ENCODE measurements around the gene ATP1A3. TPM values are rescaled to one million over a fixed set of nuclear protein-coding genes. Genes with fewer than 3 reads are reported as not detected.

ATP1A3 gene
- total RNA-seq, 1 experiment from 2014 or later, result 8.5 TPM

DNA sequence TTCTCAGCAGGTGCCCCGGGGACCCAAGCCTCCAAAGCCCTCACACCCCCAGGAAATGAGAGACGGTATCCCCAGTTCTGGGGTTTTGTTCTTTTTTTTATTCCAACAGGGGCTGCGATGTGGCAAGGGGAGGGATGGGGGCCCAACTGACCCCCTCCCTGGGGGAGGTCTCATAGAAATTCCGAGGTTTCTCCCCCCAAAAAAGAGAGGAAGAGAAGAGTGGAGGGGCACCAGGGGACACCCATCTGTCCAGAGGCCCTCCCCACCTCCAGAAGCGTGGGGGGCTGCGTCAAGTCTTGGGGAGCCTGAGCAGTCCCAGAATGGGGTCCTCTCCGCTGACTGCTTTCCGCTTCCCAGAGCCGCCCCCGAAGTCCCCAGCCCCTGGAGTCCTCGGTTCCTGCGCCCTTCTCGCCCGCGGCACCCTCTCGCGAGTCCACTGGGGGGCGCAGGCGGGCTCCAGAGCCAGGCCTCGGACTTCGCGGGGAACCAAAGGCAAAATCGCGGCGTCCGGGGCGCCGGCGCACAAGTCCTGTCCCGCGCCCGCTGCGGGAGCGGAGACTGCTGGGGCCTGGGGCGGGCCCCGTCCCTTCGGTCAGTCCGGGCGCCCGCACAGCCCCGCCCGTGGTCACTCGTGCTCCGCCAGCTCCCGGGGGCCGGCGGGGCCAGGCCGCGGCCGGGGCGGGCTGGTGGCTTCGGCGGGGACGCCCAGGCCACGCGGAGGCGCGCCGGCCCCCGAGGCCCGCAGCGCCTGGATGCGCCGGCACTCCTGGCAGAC lies 4.4 kb upstream of the ATP1A3 start:
- Histone ChIP-seq H3K27me3 (replicated peaks; ENCODE audit: insufficient read depth, low read depth, low read length, poor library complexity) (peaks cover 27% of the 10 kb centered on the region), H3K4me1 (ENCODE audit: insufficient read depth, low read length, poor library complexity, severe bottlenecking) (peaks cover 12% of the 10 kb centered on the region), H3K4me3 (ENCODE audit: low read depth, low read length, poor library complexity, severe bottlenecking) (peak overlapping the region; percentile 21), H3K27ac (ENCODE audit: low read depth, low read length, poor library complexity, severe bottlenecking) (no peak overlapping the region), H3K9me3 (ENCODE audit: low read depth, low read length, poor library complexity, severe bottlenecking) (no peaks in the 10 kb centered on the region), H3K36me3 (ENCODE audit: insufficient read depth, low read length, poor library complexity, severe bottlenecking) (no peaks in the 10 kb centered on the region)
- intact Hi-C loops (cut with micrococcal nuclease; ENCODE audit: unreplicated experiment), result loop anchor here (2.0 kb wide), 1 partner anchor 36 kb away; no protein-coding TSS in a partner anchor
- CTCF ChIA-PET, result no interaction called here
- no TSS peak for BruUV-seq (replicated peaks)
- POLR2A ChIA-PET (ENCODE audit: low non-redundant PET), result no interaction called here
- DNase-seq (ENCODE audit: low spot score), result peak; percentile 81
- TF ChIP-seq EZH2 (IDR thresholded peaks at IDR 0.05; ENCODE audit: borderline replicate concordance, low read depth, low read length, poor library complexity, severe bottlenecking) (no peak), CTCF (conservative IDR thresholded peaks at IDR 0.05; ENCODE audit: low read depth, low read length) (peak; percentile 86)

DNA sequence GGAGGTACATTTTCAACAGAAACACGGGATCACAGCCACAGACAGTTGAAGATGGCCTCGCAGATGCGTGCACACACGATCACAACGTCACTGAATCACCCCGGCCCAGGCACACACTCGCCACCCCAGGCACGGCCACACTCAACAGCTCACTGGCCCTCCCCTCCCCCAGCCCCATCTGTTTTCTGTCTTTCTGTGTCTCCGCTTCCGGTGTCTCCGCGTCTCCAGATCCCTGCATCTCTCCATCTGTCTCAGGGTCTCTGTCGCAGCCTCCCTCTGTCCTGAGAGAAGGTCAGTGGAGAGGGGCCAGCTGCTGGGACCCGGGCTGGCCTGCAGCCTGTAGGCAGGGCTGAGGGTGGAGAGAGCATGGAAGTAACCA lies 3.8 kb upstream of the ATP1A3 start:
- peak overlapping the region; percentile 21 for H3K4me3 ChIP-seq (ENCODE audit: low read depth, low read length, poor library complexity, severe bottlenecking)
- BruUV-seq (replicated peaks), result no TSS peak
- H3K27ac ChIP-seq (ENCODE audit: low read depth, low read length, poor library complexity, severe bottlenecking), result no peak overlapping the region
- ChIA-PET CTCF (interaction anchor here (1.4 kb wide), 1 partner anchor 37 kb away, joined by 5 read pairs; no protein-coding TSS in a partner anchor), POLR2A (ENCODE audit: low non-redundant PET) (no interaction called here)
- TF ChIP-seq CTCF (conservative IDR thresholded peaks at IDR 0.05; ENCODE audit: low read depth, low read length), result no peak
- TF ChIP-seq EZH2 (IDR thresholded peaks at IDR 0.05; ENCODE audit: borderline replicate concordance, low read depth, low read length, poor library complexity, severe bottlenecking), result no peak
- peaks cover 12% of the 10 kb centered on the region for H3K4me1 ChIP-seq (ENCODE audit: insufficient read depth, low read length, poor library complexity, severe bottlenecking)
- H3K36me3 ChIP-seq (ENCODE audit: insufficient read depth, low read length, poor library complexity, severe bottlenecking), result no peaks in the 10 kb centered on the region
- no peaks in the 10 kb centered on the region for H3K9me3 ChIP-seq (ENCODE audit: low read depth, low read length, poor library complexity, severe bottlenecking)
- intact Hi-C loops (cut with micrococcal nuclease; ENCODE audit: unreplicated experiment), result loop anchor here (2.0 kb wide), 1 partner anchor 37 kb away; no protein-coding TSS in a partner anchor
- H3K27me3 ChIP-seq (replicated peaks; ENCODE audit: insufficient read depth, low read depth, low read length, poor library complexity), result peaks cover 27% of the 10 kb centered on the region
- peak; percentile 50 for DNase-seq (ENCODE audit: low spot score)

GRCh38 chr19:41997121-41997850 lies 3.3 kb upstream of the ATP1A3 start:
- Histone ChIP-seq H3K36me3 (ENCODE audit: insufficient read depth, low read length, poor library complexity, severe bottlenecking) (no peaks in the 10 kb centered on the region), H3K27me3 (replicated peaks; ENCODE audit: insufficient read depth, low read depth, low read length, poor library complexity) (peaks cover 27% of the 10 kb centered on the region)

More at GRCh38 chr19:41997121-41997850, 3.3 kb upstream of the ATP1A3 start:
- no peak overlapping the region for H3K27ac ChIP-seq (ENCODE audit: low read depth, low read length, poor library complexity, severe bottlenecking)
- no peak overlapping the region for H3K4me3 ChIP-seq (ENCODE audit: low read depth, low read length, poor library complexity, severe bottlenecking)
- CTCF ChIA-PET, result interaction anchor here (0.5 to 1.4 kb wide), 2 partner anchors 38 to 198 kb away, joined by 5 to 8 read pairs; no protein-coding TSS in a partner anchor
- no TSS peak for BruUV-seq (replicated peaks)
- H3K9me3 ChIP-seq (ENCODE audit: low read depth, low read length, poor library complexity, severe bottlenecking), result no peaks in the 10 kb centered on the region
- POLR2A ChIA-PET (ENCODE audit: low non-redundant PET), result interaction anchor here (0.6 kb wide), 1 partner anchor 469 kb away, joined by 6 read pairs; no protein-coding TSS in a partner anchor
- intact Hi-C loops (cut with micrococcal nuclease; ENCODE audit: unreplicated experiment), result no loop called here
- peaks cover 12% of the 10 kb centered on the region for H3K4me1 ChIP-seq (ENCODE audit: insufficient read depth, low read length, poor library complexity, severe bottlenecking)
- peak; percentile 64 for DNase-seq (ENCODE audit: low spot score)
- TF ChIP-seq CTCF (conservative IDR thresholded peaks at IDR 0.05; ENCODE audit: low read depth, low read length) (no peak), EZH2 (IDR thresholded peaks at IDR 0.05; ENCODE audit: borderline replicate concordance, low read depth, low read length, poor library complexity, severe bottlenecking) (no peak)
